Panc1 (cell line): Measurements from ENCODE around the gene MAD1L1.

Experiments used
- POLR2AphosphoS5 ChIP-seq: IDR thresholded peaks from 2 replicates; pipeline ENCODE4 v1.6.1; 2012; ENCODE audit warnings: mild to moderate bottlenecking, low read depth, low read length, moderate library complexity
- SIN3A ChIP-seq: IDR thresholded peaks from 2 replicates; pipeline ENCODE4 v1.6.1; 2012; ENCODE audit warnings: low read depth, mild to moderate bottlenecking, low read length, moderate library complexity, borderline replicate concordance; ENCODE audit not compliant: insufficient read depth
- TF ChIP-seq, protein P1 (sequence below): fragments of 450-650 bp; IDR thresholded peaks from 2 replicates; pipeline ENCODE4 v1.5.1; 2017; ENCODE audit warnings: mild to moderate bottlenecking

DNA sequence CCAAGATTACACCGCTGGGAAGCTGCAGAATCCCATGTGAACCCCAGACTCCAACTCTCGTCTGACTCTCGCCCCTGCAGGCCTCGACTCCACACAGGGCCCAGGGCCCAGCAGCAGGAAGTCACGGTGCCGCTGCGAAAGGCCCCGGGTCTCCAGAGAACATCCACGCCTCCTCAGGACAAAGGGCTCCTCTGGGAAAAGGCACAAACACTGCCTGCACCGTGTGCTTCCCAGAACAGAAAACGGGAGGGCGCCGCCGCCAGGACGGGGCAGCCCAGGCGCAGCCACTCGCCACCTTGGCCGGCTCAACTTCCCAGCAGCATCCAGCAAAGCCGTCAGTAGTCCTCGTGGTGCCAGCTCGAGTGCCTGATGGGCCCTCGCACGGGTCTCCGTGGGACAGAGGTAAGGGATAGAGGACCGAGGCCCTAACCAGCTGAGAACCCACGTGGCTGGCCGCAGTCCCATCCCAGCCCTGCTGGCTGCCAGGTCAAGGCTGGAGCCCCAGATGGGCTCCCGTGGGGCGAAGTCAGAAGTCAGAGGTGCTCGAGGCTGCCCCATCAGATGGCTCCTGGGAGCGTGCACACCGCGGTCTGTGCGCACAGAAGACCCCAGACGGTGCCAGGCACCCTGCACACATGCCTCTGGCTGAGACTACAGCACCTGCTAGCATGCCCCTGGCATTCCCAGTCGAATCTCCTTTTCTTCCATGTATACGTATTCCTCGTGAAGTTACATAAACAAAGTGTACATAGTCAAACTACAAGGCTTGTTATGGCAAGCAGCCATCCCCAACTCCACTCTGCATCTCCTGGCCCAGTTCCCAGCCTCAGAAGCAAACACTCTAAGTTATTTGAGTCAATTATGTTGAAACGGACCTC is 60.2 kb downstream of the MAD1L1 start:
- TF ChIP-seq, protein P1, sequence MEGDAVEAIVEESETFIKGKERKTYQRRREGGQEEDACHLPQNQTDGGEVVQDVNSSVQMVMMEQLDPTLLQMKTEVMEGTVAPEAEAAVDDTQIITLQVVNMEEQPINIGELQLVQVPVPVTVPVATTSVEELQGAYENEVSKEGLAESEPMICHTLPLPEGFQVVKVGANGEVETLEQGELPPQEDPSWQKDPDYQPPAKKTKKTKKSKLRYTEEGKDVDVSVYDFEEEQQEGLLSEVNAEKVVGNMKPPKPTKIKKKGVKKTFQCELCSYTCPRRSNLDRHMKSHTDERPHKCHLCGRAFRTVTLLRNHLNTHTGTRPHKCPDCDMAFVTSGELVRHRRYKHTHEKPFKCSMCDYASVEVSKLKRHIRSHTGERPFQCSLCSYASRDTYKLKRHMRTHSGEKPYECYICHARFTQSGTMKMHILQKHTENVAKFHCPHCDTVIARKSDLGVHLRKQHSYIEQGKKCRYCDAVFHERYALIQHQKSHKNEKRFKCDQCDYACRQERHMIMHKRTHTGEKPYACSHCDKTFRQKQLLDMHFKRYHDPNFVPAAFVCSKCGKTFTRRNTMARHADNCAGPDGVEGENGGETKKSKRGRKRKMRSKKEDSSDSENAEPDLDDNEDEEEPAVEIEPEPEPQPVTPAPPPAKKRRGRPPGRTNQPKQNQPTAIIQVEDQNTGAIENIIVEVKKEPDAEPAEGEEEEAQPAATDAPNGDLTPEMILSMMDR: no peak
- TF ChIP-seq POLR2AphosphoS5 (no peak), SIN3A (no peak)
